Upper lobe of left lung (tissue), 4 donors: Measurements from ENCODE around the gene ETV3L.

Experiments used
- POLR2AphosphoS5 ChIP-seq, 2 donors: sonication (generic); formaldehyde crosslinking; IDR thresholded peaks; one replicate each; pipeline ENCODE4 v1.5.1; 2017; ENCODE audit warnings: antibody characterized with exemption in 2 of 2
- TF ChIP-seq, protein P1 (sequence below), 6 experiments: fragments of 450-650 bp in 4 of 6; fragments of 200-600 bp in 2 of 6; sonication (generic) in 2 of 6; IDR thresholded peaks; one replicate each; pipeline ENCODE4 v1.5.1; 2016 to 2019; ENCODE audit warnings: antibody characterized with exemption in 6 of 6

DNA sequence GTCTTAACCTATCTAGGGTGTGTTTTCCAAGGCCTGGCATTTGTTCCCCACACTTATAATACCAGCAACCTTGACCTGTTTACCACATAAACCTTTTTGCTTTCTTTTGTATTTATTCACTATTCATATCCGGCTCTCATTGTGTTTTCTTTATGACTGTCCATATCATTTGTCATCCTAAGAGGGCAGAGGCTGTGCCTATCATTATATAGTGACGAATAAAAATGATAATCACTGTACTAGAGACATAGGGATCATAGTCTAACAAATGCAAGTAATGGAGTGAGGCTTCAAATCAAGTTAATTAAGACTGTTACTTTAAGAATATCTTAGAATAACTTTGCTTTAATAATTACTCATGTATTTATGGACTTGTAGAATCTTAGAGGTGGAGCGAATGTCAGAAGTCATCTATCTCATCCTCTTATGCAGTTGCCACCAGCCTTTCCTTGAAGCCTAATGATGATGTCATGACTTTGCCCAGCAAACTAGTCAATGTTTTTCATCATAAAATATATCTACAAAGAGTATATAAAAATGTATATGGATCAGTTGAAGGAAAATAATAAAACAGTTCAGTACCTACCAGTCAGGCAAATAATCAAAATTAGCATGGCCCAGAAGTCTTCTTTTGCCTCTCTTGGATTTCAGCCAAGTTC is 43.3 kb upstream of the ETV3L start:
- TF ChIP-seq, protein P1, sequence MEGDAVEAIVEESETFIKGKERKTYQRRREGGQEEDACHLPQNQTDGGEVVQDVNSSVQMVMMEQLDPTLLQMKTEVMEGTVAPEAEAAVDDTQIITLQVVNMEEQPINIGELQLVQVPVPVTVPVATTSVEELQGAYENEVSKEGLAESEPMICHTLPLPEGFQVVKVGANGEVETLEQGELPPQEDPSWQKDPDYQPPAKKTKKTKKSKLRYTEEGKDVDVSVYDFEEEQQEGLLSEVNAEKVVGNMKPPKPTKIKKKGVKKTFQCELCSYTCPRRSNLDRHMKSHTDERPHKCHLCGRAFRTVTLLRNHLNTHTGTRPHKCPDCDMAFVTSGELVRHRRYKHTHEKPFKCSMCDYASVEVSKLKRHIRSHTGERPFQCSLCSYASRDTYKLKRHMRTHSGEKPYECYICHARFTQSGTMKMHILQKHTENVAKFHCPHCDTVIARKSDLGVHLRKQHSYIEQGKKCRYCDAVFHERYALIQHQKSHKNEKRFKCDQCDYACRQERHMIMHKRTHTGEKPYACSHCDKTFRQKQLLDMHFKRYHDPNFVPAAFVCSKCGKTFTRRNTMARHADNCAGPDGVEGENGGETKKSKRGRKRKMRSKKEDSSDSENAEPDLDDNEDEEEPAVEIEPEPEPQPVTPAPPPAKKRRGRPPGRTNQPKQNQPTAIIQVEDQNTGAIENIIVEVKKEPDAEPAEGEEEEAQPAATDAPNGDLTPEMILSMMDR (IDR thresholded peaks at IDR 0.05): no peak
- no peak for TF ChIP-seq POLR2AphosphoS5 (IDR thresholded peaks at IDR 0.05)
